ENCODE measurements around the gene CILP2. TPM values are rescaled to one million over a fixed set of nuclear protein-coding genes. Genes with fewer than 3 reads are reported as not detected.

CILP2 gene
- total and polyA plus RNA-seq, 2 experiments from 2014 or later: 4.0 to 21.6 TPM

DNA sequence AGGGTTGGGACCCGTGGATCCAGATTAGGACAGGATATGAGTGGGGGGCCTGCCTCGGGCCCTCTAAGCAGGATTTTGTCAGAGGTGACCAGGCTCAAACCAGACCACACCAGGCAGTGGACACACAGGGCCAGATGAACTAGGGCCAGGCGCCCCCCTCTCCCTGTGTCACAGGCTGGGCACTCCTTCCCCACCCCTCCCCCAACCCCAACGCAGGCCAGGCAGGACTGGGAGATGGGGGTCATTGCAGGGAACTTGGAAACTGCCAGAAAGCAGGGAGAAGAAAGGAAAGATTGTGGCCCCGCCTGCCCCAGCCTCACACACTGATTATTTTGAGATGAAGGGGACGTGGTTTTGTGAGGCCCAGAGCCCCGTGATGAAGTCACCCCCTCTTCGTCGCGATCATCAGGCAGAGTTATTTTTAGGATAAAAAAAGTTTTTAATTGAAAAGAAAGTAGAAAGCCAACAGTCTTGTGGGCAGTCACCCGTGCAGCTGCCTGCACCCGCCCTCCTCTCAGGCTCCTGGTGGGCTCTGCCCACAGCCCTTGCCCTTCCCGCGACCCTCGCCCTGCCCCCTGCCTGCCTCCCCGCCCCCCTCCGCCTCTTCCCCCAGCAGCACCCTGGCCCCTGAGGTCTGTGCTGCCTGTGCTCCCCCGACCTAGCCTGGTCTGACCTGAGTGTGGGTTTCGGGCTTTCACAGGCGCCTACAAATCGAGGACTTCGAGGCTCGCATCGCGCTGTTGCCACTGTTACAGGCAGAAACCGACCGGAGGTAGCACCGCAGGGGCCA lies 11.3 kb upstream of the CILP2 start (continued):
- TF ChIP-seq, protein P1, sequence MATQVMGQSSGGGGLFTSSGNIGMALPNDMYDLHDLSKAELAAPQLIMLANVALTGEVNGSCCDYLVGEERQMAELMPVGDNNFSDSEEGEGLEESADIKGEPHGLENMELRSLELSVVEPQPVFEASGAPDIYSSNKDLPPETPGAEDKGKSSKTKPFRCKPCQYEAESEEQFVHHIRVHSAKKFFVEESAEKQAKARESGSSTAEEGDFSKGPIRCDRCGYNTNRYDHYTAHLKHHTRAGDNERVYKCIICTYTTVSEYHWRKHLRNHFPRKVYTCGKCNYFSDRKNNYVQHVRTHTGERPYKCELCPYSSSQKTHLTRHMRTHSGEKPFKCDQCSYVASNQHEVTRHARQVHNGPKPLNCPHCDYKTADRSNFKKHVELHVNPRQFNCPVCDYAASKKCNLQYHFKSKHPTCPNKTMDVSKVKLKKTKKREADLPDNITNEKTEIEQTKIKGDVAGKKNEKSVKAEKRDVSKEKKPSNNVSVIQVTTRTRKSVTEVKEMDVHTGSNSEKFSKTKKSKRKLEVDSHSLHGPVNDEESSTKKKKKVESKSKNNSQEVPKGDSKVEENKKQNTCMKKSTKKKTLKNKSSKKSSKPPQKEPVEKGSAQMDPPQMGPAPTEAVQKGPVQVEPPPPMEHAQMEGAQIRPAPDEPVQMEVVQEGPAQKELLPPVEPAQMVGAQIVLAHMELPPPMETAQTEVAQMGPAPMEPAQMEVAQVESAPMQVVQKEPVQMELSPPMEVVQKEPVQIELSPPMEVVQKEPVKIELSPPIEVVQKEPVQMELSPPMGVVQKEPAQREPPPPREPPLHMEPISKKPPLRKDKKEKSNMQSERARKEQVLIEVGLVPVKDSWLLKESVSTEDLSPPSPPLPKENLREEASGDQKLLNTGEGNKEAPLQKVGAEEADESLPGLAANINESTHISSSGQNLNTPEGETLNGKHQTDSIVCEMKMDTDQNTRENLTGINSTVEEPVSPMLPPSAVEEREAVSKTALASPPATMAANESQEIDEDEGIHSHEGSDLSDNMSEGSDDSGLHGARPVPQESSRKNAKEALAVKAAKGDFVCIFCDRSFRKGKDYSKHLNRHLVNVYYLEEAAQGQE (IDR thresholded peaks at IDR 0.05; ENCODE audit: unreplicated experiment): no peak
- no peak for TF ChIP-seq EZH2phosphoT487 (IDR thresholded peaks at IDR 0.05; ENCODE audit: unreplicated experiment)
- TF ChIP-seq, protein P2, sequence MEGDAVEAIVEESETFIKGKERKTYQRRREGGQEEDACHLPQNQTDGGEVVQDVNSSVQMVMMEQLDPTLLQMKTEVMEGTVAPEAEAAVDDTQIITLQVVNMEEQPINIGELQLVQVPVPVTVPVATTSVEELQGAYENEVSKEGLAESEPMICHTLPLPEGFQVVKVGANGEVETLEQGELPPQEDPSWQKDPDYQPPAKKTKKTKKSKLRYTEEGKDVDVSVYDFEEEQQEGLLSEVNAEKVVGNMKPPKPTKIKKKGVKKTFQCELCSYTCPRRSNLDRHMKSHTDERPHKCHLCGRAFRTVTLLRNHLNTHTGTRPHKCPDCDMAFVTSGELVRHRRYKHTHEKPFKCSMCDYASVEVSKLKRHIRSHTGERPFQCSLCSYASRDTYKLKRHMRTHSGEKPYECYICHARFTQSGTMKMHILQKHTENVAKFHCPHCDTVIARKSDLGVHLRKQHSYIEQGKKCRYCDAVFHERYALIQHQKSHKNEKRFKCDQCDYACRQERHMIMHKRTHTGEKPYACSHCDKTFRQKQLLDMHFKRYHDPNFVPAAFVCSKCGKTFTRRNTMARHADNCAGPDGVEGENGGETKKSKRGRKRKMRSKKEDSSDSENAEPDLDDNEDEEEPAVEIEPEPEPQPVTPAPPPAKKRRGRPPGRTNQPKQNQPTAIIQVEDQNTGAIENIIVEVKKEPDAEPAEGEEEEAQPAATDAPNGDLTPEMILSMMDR (conservative IDR thresholded peaks at IDR 0.05; ENCODE audit: low read depth in 2 of 2): no peak

DNA sequence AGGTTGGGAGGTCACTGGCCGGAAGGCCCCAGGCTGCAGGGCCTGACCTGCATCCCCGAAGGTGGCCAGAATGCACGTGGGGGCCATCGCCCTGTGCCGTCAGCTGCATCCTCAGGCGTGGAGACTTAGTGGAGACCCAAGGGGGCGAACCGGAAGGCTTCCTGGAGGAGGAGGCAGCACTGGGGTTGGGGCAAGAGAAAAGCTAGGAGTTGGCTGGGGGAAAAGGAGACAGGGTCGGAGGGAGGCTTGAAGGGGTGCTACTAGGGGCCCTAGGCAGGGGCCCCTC lies 10.8 kb upstream of the CILP2 start:
- ATAC-seq: no peak
- no peak overlapping the region for H3K27ac Mint-ChIP-seq
- Histone ChIP-seq H3K27ac (ENCODE audit: low read depth) (no peak overlapping the region; the same call in 1 of the 2 replicates), H3K36me3 (ENCODE audit: insufficient read depth) (peaks cover 6% of the 10 kb centered on the region; the same call in 1 of the 2 replicates), H3K4me3 (no peak overlapping the region), H3F3A (replicated peaks; ENCODE audit: low read depth) (peaks cover 22% of the 10 kb centered on the region), H4K20me1 (replicated peaks; ENCODE audit: insufficient read depth) (peaks cover 30% of the 10 kb centered on the region), H3K9me2 (ENCODE audit: insufficient read depth) (no peaks in the 10 kb centered on the region), H3K4me1 (ENCODE audit: insufficient read depth) (peaks cover 6% of the 10 kb centered on the region; the same call in 1 of the 2 replicates), H3K27me3 (ENCODE audit: insufficient read depth) (no peaks in the 10 kb centered on the region), H2AFZ (no peak overlapping the region), H3K79me2 (replicated peaks; ENCODE audit: insufficient read depth) (peaks cover 31% of the 10 kb centered on the region), H3K4me2 (no peak overlapping the region)
- no peaks in the 10 kb centered on the region for H3K9me3 Mint-ChIP-seq
- no peak for DNase-seq (ENCODE audit: low spot score)
- no peak overlapping the region for H3K4me3 Mint-ChIP-seq
- peaks cover 5% of the 10 kb centered on the region for H3K27me3 Mint-ChIP-seq (ENCODE audit: insufficient read depth, low read depth, poor library complexity)
- TF ChIP-seq ZNF114 (CRISPR knock-in tag; IDR thresholded peaks at IDR 0.05) (no peak), ZNF331 (CRISPR knock-in tag; IDR thresholded peaks at IDR 0.05; ENCODE audit: low read depth) (no peak)
- peaks cover 41% of the 10 kb centered on the region for H3K36me3 Mint-ChIP-seq (ENCODE audit: low read depth)
- H3K4me1 Mint-ChIP-seq: peaks cover 36% of the 10 kb centered on the region

Data from GM23338 (cell line).